HG02588 (cell line): ENCODE results near the gene WASL.

Source experiments
- ATAC-seq: cut with Tn5 transposase; IDR thresholded peaks from one replicate; pipeline ENCODE4 v1.9.1; 2021; ENCODE audit warnings: mild to moderate bottlenecking, moderate library complexity; ENCODE audit not compliant: unreplicated experiment

WASL gene

GRCh38 chr7:123705211-123705901 is 43.4 kb downstream of the WASL start:
- no peak for ATAC-seq

GRCh38 chr7:123695944-123696677 is 52.7 kb downstream of the WASL start:
- ATAC-seq: no peak

- no peak for ATAC-seq
These were observed 56.3 kb downstream of the WASL start for GRCh38 chr7:123692471-123692877.

DNA sequence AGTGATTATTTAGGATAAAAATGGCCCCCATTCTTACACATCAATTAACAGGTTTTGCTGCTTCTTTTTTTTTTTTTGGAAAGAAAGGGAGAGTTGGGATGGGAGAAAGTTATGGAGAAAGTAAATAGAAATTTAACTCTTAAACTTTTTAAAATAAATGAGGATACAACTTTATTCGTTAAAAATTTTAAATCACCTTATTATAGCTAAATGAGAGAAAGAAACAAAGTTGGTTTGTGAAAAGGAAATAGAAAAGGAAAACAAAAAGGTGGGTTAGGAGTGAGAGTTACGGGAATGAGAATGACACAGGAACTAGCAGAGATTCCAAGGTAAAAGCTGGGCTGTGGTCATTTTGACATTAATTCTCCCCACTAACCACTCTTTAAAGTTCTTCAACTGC is 58.3 kb downstream of the WASL start:
- no peak for ATAC-seq

GRCh38 chr7:123689250-123689649 is 59.6 kb downstream of the WASL start:
- ATAC-seq: no peak

- no peak for ATAC-seq
These were observed 61.1 kb downstream of the WASL start for GRCh38 chr7:123687727-123688126.

GRCh38 chr7:123687161-123687560 is 61.6 kb downstream of the WASL start:
- no peak for ATAC-seq

- ATAC-seq: peak; percentile 58
These were observed 66.1 kb downstream of the WASL start for GRCh38 chr7:123682690-123683089.

DNA sequence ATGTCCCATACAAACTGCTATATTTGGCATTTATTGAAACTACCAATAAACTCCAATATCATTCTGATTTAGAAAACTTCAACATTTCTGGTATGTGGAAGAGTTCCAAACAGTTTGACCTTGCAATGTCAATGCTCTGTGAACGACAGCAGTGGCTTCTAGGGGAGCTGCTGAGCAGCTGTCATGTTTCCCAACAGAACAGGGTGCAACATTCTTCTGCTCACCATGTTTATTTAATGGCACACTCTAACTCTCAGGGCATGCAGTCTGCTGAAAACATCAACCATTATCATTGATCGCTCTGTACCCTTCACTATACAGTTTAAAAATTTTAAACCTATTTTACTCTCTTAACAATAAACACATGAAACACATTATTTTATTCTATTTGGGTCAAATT is 67.2 kb downstream of the WASL start:
- no peak for ATAC-seq

DNA sequence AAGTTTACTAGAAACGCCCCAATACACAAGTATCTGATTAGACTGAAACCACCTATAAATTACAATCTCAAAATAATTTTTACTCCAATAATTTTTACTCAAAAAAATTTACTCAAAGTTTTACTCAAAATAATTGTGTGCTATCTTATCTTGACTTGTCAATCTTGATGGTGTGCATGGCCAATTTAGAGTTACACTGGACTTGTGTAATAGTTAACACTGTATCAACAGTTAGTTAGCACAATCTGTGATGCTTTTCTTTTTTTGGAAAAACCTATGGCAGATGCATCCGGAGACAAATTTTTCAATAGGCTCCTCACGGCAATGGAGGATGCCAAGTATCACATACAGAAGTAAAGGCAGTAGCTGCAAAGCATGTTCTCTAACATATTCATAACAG is 68.2 kb downstream of the WASL start:
- no peak for ATAC-seq

GRCh38 chr7:123679614-123680013 is 69.2 kb downstream of the WASL start:
- no peak for ATAC-seq

DNA sequence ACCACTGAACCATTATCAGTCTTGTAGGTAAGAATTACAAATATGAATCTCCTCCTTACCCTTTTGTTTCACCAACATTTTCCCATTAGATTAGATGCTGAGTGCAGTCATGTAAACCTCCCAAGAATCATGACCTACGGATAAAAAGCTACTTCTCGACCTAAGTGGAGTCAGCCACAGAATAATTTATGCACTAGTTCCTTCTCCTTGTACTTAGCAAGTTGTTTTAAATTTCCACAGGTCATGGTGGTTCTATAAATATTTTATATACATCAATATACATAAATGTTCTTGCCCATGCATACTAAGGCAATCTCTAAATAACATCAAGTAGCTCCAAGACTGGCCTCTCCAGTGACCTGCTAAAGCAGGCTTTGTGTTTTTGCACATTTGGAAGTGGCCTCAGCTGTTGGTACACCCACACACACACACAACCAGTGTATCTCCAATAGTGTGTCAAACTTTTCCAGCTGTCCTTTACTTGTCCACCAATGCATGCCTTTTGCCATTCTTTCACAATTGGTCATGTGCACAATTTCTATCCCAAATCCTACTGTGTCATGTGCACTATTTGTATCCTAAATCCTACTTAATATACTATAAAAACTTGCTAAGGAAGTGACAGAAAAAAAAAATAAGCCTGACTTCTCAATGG is 71.6 kb downstream of the WASL start:
- no peak for ATAC-seq

DNA sequence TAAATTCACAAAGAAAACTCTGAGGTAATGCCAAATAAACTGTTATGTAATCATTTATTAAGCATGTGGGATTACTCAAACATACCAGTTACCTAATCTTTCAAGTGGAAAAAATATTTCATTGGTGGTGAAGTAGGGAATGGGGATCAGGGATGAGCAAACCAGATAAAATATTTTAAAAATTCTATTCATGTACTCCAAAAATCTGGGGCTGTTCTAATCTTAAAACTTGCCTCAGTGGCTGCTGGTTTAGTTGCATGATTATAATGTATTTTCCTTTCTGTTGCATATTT is 73.7 kb downstream of the WASL start:
- ATAC-seq: no peak

GRCh38 chr7:123674399-123675180 is 74.2 kb downstream of the WASL start:
- ATAC-seq: no peak

GRCh38 chr7:123673752-123674398 is 74.9 kb downstream of the WASL start:
- ATAC-seq: no peak

DNA sequence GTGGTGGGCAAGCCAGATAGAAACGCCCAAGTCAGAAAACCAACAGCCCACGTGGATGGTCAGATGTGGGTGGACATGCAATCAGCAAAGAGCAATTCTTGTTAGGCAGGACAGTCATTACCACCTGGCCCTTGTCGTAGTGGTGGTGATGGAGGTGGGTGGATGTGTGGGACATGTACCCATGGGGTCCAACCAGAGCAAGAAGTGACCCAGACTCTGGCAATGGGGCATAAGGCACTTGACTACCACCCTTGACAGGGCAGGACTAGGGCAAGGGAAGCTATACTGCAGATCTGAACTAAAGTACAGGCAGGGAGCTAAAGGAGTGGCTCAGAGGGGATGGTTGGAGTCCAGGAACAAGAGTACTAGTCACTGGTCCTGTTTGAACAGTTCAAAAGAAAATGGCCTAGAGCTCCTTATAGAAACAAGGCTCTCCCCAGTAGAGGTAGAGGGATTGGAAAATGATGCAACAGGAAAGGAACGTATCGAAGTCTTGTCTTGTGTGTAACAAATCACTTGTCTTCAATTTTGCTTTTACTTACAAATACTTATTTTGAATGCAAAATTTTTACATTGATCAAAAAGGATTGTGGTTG is 75.6 kb downstream of the WASL start:
- ATAC-seq: no peak

- no peak for ATAC-seq
These were observed 79.3 kb downstream of the WASL start for GRCh38 chr7:123669485-123669884.

- ATAC-seq: no peak
These were observed 82.3 kb downstream of the WASL start for GRCh38 chr7:123666492-123666891.

DNA sequence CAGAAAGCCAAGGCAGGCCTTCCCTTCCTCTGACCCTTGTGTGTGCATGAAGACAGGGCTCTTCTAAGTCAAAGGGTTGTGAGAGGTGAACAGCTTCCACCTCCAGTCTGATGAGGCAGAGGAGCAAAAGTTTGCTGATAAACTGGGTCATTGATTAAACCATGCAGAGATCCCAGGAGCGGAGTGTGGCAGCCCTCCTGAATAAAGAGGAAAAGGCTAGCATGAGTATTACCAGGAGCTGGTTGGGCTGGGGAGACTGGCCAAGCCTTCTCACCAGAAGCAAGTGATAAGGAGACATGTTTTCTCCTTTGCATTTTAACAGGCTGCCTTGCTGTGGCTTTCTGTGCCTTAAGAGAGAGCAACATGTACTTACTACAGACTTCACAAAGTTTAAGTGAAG is 82.9 kb downstream of the WASL start:
- ATAC-seq: no peak

DNA sequence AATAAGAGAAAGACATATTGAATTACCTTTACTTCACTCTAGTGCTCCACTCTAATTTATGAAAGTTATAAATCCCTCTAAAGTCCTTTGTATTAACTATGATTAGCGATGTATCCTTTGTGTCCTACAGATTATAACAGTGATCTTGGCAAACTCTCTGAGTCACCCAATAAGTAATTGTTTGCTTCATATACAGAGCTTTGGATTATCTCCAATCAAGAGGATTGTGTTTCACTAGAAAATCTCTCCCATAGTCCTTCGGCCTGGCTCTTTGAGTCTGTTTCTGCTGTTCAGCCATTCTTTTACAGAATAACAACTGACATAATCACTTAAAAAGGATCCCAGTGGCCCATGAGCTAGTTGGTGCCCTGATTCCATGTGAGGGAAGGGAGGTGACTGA is 83.6 kb downstream of the WASL start:
- ATAC-seq: no peak

DNA sequence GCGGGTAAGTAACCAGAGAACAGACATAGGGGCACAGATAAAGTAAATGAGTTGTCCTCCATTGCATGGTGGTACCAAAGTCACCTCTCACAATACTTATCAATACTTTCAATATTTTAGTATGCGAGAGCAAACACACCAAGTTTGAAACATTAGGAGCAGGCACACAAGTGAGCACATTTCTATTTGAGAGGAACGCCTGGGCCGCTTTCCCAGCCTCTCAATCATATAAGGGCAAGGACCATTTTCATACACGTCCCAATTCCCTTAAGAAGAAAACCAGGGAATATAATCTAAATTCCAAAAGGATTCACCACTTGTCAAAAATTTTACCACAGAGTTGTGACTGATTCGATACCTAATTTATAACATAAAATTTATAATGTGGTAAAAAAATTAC is 85.6 kb downstream of the WASL start:
- no peak for ATAC-seq
